HG03575 (cell line): ENCODE data around the gene CYP26A1.

ENCODE experiments used
- ATAC-seq: cut with Tn5 transposase; IDR thresholded peaks from one replicate; pipeline ENCODE4 v1.9.1; 2021; ENCODE audit not compliant: unreplicated experiment, insufficient number of reproducible peaks, low FRiP score; ENCODE audit errors: extremely low read depth

Gene CYP26A1

DNA sequence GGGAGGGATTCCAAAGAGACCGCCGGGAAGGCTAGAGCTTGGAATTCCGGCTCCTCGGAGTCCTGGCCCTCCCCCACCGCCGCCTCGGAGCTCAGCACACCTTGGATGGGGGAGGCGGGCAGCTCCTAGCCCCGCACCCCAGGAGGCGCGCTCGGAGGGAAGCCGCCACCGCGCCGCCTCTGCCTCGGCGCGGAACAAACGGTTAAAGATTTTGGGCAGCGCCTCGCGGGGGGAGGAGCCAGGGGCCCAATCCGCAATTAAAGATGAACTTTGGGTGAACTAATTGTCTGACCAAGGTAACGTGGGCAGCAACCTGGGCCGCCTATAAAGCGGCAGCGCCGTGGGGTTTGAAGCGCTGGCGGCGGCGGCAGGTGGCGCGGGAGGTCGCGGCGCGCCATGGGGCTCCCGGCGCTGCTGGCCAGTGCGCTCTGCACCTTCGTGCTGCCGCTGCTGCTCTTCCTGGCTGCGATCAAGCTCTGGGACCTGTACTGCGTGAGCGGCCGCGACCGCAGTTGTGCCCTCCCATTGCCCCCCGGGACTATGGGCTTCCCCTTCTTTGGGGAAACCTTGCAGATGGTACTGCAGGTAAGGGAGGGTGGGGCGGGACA, at the start of gene CYP26A1:
Gene CYP26A1 (plus strand): TSS at position 355 of the 608 bp plus-strand sequence. CDS start 42 bp downstream, at position 397.
- no peak for ATAC-seq

- no peak for ATAC-seq
These were observed 47.6 kb upstream of the CYP26A1 start for GRCh38 chr10:93026072-93026471.

GRCh38 chr10:93027508-93027907, 46.2 kb upstream of the CYP26A1 start:
- ATAC-seq, result no peak

- no peak for ATAC-seq
These were observed 44.8 kb upstream of the CYP26A1 start for GRCh38 chr10:93028883-93029282.

- no peak for ATAC-seq
These were observed 43.3 kb upstream of the CYP26A1 start for GRCh38 chr10:93030409-93030808.

DNA sequence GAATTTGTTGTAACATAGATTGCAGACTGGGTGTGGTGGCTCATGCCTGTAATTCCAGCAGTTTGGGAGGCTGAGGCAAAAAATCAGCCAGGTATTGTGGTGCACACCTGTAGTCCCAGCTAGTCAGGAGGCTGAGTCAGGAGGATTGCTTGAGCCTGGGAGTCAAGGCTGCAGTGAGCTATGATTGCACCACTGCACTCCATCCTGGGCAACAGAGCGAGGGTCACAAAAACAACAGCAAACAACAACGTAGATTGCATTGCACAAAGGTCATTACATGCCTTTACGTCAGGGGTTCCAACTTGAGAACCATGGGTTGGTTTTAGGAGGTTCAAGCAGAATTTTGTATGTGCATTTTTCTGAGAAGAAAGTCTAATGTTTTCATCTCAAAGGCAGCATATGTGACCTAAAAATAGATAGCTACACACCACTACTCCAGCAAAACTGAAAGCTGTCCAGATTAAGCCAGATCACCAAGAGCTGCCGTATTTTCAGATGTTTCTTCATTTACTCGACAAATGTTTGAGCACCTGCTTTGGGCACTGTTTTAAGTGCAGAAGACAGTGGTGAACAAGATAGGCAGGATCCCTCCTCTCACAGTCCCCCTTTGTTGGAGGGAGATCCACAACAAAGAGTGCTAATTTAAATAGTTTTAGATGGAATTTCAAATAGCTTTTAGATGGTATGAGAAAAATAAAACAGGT, 41.4 kb upstream of the CYP26A1 start:
- no peak for ATAC-seq

GRCh38 chr10:93032809-93033137, 40.9 kb upstream of the CYP26A1 start:
- ATAC-seq, result no peak

- ATAC-seq, result no peak
These were observed 39.3 kb upstream of the CYP26A1 start for GRCh38 chr10:93034426-93034825.

DNA sequence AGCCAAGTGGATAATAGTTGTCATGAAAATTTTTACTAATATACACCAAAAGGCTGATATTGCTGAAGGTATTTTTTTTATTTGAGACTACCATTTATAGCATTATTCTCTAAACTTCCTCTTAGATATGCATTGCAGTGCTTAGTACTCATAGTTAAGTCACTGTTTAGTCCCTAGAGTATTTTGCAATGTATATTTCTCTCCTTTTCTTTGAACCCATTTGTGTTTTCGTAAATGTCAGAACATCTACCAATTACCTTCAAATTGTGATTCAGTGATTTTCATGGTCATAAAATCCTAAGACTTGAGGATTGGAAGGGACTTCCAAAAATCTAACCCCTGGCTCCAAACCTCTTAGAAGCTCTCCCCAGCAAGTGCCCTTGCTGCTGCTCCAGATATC, 34.6 kb upstream of the CYP26A1 start:
- no peak for ATAC-seq

- ATAC-seq, result no peak
These were observed 34.0 kb upstream of the CYP26A1 start for GRCh38 chr10:93039721-93040120.

GRCh38 chr10:93054486-93054885, 19.2 kb upstream of the CYP26A1 start:
- no peak for ATAC-seq

DNA sequence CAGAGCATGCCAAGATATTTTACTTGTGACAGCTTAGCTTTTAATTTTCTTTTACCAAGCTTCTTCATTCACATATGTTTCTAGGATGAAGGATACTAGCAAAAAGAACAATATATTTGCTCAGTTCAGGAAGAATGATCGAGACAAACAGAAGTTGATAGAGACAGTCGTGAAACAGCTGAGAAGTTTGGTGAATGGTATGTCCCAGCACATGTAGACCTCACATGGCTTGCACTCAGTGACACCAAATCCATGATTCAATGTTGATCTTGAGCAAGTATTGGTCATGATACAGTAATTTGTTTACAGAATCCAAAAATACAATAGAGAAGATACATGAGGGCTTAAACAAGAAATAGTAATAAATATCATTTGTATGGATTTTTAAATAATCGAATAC, 15.6 kb upstream of the CYP26A1 start:
- no peak for ATAC-seq

DNA sequence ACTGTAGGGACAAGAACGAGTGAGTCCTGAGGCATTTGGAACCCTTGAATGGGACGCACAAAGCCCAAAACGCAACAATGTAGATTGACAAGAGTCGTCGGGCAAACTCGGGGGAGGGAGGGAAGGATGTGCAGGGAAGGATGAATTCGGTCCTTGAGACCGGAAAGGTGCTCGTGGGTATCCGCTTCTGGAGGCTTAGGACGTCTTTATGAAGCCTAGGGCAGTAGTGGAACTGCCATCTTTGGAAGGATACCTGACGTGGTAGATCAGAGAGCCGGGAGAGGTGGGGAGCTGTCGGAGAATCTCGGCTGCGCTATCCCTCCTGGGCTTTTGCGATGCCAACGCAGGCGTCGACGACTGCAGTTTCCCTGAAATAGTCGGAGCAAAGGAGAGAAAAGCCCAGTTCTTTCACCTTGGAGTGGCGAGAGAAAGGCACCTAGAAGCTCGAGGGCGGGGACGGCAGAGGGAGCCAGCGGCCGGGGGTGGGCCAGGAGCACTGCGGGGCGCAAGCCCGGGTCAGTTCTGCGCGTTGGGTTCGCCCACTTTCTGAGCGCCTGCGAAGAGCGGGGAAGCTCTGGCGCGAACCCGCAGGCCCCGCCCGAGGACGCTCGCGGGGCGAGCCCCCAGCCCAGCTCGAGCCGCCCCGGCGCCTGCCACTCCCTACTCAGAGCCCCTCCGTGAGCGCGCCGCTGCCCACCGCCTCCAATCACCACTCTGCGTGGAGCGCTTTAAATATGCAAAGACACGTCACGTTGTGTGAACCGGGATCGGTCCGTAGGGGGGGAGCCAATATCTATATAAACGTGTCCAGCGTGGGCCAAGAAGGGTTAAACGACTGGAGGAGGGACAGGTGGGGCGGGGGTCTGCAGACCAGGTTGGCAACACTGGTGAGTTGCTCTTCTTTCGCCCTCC, 13.5 kb upstream of the CYP26A1 start, which contains the start of gene CYP26C1:
Gene CYP26C1 (plus strand): TSS at position 824 of the 912 bp plus-strand sequence. CDS start 466 bp downstream, outside the sequence.
- ATAC-seq, result no peak

GRCh38 chr10:93060887-93061593, 12.7 kb upstream of the CYP26A1 start:
- no peak for ATAC-seq

- no peak for ATAC-seq
These were observed 11.8 kb upstream of the CYP26A1 start for GRCh38 chr10:93061594-93062513.

GRCh38 chr10:93062514-93063143, 11.1 kb upstream of the CYP26A1 start:
- ATAC-seq, result no peak

DNA sequence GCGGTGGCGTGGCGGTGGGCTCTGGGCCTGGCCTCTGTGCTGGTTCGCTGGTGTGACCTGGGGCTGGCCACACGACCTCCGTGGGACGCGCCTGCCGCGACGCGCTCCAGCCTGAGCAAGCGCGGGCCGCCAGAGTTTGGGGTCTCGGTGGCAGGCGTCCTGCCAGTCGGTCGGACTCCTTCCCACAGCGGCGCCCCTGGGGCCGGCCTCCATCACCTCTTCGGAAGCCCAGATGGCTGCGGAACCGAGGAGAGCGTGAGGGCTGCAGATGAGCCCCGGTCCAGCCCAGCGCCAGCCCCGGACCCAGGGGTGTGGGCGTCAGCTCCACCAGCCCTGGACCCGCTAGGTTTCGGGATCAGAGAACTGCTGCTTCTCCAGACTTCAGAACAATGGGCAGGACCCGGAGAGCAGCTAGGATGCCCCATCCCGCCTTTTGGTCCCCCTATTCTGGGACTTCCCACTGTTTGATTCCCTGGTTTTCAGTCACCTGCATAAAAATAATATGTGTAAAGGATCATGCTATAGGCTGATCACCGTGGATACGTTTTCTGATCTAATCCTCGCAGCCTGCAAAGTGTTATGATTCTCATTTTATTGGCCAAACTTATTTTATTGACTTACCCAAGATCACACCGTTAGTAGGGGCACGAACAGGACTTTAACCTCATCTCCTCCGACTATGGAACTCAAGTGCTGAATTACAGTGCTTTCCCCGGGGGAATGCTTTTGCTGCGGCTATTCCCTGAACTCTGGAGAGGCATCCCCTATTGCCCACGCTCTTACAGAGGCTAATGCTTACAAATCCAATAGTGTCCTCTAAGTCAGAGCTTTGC, 10.3 kb upstream of the CYP26A1 start:
- no peak for ATAC-seq
